HEK293T (cell line): Measurements from ENCODE around the gene KLC1.
"Not testable (repeated sequence)": the region's sequence is repeated elsewhere in the genome, so short reads cannot be mapped to it uniquely, and the experiment has no call there.

ENCODE experiments used
- CTCF ChIA-PET: fragments of 350-600 bp; formaldehyde crosslinking; extraction: SDS; loops from one replicate; lab custom pipeline; 2021; ENCODE audit warnings: antibody characterized with exemption, inconsistent platforms; lab: Yijun Ruan, JAX
- POLR2A ChIA-PET: fragments of 350-600 bp; formaldehyde crosslinking; extraction: SDS; loops from one replicate; lab custom pipeline; 2020; ENCODE audit warnings: antibody characterized with exemption, inconsistent platforms; lab: Yijun Ruan, JAX
- DNase-seq: peaks from one replicate; pipeline ENCODE4 v3.0.0; 2012; ENCODE audit warnings: mixed read lengths; ENCODE audit errors: extremely low spot score
- ARNT ChIP-seq: fragments of 450-650 bp; IDR thresholded peaks from 2 replicates; pipeline ENCODE4 v1.6.1; 2017; ENCODE audit warnings: mild to moderate bottlenecking
- BHLHE40 ChIP-seq: fragments of 450-650 bp; IDR thresholded peaks from 2 replicates; pipeline ENCODE4 v1.6.1; 2016; ENCODE audit warnings: mild to moderate bottlenecking, moderate library complexity, borderline replicate concordance
- CTBP1 ChIP-seq: fragments of 450-650 bp; IDR thresholded peaks from 2 replicates; pipeline ENCODE4 v1.6.1; 2016; ENCODE audit warnings: borderline replicate concordance
- ELF4 ChIP-seq: fragments of 450-650 bp; IDR thresholded peaks from 2 replicates; pipeline ENCODE4 v1.6.1; 2017; ENCODE audit warnings: antibody characterized with exemption
- FOXA1 ChIP-seq: fragments of 450-650 bp; IDR thresholded peaks from 2 replicates; pipeline ENCODE4 v1.6.1; 2016; ENCODE audit warnings: mild to moderate bottlenecking
- FOXK2 ChIP-seq: fragments of 450-650 bp; IDR thresholded peaks from 2 replicates; pipeline ENCODE4 v1.6.1; 2016; ENCODE audit warnings: mild to moderate bottlenecking
- FOXM1 ChIP-seq: fragments of 450-650 bp; IDR thresholded peaks from 2 replicates; pipeline ENCODE4 v1.6.1; 2017; ENCODE audit warnings: mild to moderate bottlenecking, borderline replicate concordance
- HDGF ChIP-seq: fragments of 450-650 bp; IDR thresholded peaks from 2 replicates; pipeline ENCODE4 v1.6.1; 2017; ENCODE audit warnings: antibody characterized with exemption, borderline replicate concordance
- L3MBTL2 ChIP-seq: fragments of 450-650 bp; conservative IDR thresholded peaks from 2 replicates; pipeline ENCODE4 v1.6.1; 2016; ENCODE audit warnings: mild to moderate bottlenecking
- LEF1 ChIP-seq: fragments of 450-650 bp; IDR thresholded peaks from 2 replicates; pipeline ENCODE4 v1.6.1; 2017; ENCODE audit warnings: mild to moderate bottlenecking, borderline replicate concordance
- NFRKB ChIP-seq: fragments of 450-650 bp; IDR thresholded peaks from 2 replicates; pipeline ENCODE4 v1.6.1; 2016; ENCODE audit warnings: mild to moderate bottlenecking, moderate library complexity
- PKNOX1 ChIP-seq: fragments of 450-650 bp; IDR thresholded peaks from 2 replicates; pipeline ENCODE4 v1.6.1; 2016
- SP1 ChIP-seq: fragments of 450-650 bp; IDR thresholded peaks from 2 replicates; pipeline ENCODE4 v1.6.1; 2017
- SUZ12 ChIP-seq: fragments of 450-650 bp; IDR thresholded peaks from 2 replicates; pipeline ENCODE4 v1.6.1; 2016; ENCODE audit warnings: mild to moderate bottlenecking
- TARDBP ChIP-seq: fragments of 450-650 bp; IDR thresholded peaks from 2 replicates; pipeline ENCODE4 v1.6.1; 2016
- ZNF384 ChIP-seq: fragments of 450-650 bp; IDR thresholded peaks from 2 replicates; pipeline ENCODE4 v1.6.1; 2016

KLC1 gene

GRCh38 chr14:103688906-103689902 lies 60.2 kb downstream of the KLC1 start:
- TF ChIP-seq PKNOX1 = no peak
- TF ChIP-seq HDGF = no peak
- no peak for TF ChIP-seq FOXA1
- no peak for TF ChIP-seq TARDBP
- no peak for TF ChIP-seq ELF4
- TF ChIP-seq LEF1 = no peak
- no peak for TF ChIP-seq FOXK2
- no peak for TF ChIP-seq NFRKB
- TF ChIP-seq SP1 = no peak
- no peak for TF ChIP-seq ZNF384
- TF ChIP-seq BHLHE40 = no peak
- TF ChIP-seq L3MBTL2 = no peak
- TF ChIP-seq SUZ12 = no peak
- CTCF ChIA-PET = interaction anchor here (0.6 kb wide), 1 partner anchor 110 kb away, joined by 6 read pairs; no protein-coding TSS in a partner anchor
- no peak for DNase-seq
- POLR2A ChIA-PET = no interaction called here

- CTCF ChIA-PET = interaction anchor here (0.6 kb wide), 1 partner anchor 111 kb away, joined by 6 read pairs; no protein-coding TSS in a partner anchor
- no peak for DNase-seq
- POLR2A ChIA-PET = no interaction called here
- no peak for TF ChIP-seq LEF1
- no peak for TF ChIP-seq SP1
- no peak for TF ChIP-seq FOXM1
- no peak for TF ChIP-seq FOXA1
- no peak for TF ChIP-seq L3MBTL2
- no peak for TF ChIP-seq NFRKB
- no peak for TF ChIP-seq ARNT
- TF ChIP-seq ZNF384 = no peak
- no peak for TF ChIP-seq BHLHE40
- TF ChIP-seq PKNOX1 = no peak
- no peak for TF ChIP-seq HDGF
- no peak for TF ChIP-seq ELF4
- no peak for TF ChIP-seq SUZ12
- TF ChIP-seq CTBP1 = no peak
- no peak for TF ChIP-seq TARDBP
- no peak for TF ChIP-seq FOXK2
Observed at GRCh38 chr14:103690332-103690731, 61.3 kb downstream of the KLC1 start.

GRCh38 chr14:103691655-103692054 lies 62.6 kb downstream of the KLC1 start:
- POLR2A ChIA-PET = interaction anchor here (1.0 kb wide), 1 partner anchor 24 kb away, joined by 4 read pairs; the partner anchor contains the start of genes XRCC3 and ZFYVE21
- DNase-seq, CTCF ChIA-PET: not testable (repeated sequence)

GRCh38 chr14:103692159-103692558 lies 63.1 kb downstream of the KLC1 start:
- ChIA-PET CTCF (no interaction called here), POLR2A (interaction anchor here (1.0 kb wide), 1 partner anchor 23 kb away, joined by 4 read pairs; the partner anchor contains the start of genes XRCC3 and ZFYVE21)
- TF ChIP-seq L3MBTL2 (no peak), SUZ12 (no peak), SP1 (no peak), TARDBP (no peak), ELF4 (no peak), HDGF (no peak), LEF1 (no peak)
- no peak for DNase-seq

- POLR2A ChIA-PET = no interaction called here
- no peak for DNase-seq
- CTCF ChIA-PET = no interaction called here
- TF ChIP-seq L3MBTL2 (no peak), SUZ12 (no peak), SP1 (no peak), HDGF (no peak), LEF1 (no peak), FOXA1 (no peak), BHLHE40 (no peak), ZNF384 (no peak), FOXM1 (no peak)
Observed at GRCh38 chr14:103692871-103693270, 63.9 kb downstream of the KLC1 start.

GRCh38 chr14:103693515-103693914 lies 64.5 kb downstream of the KLC1 start:
- ChIA-PET POLR2A (no interaction called here), CTCF (no interaction called here)
- no peak for TF ChIP-seq FOXK2
- TF ChIP-seq PKNOX1 = no peak
- TF ChIP-seq L3MBTL2 = no peak
- TF ChIP-seq LEF1 = no peak
- no peak for TF ChIP-seq NFRKB
- no peak for TF ChIP-seq CTBP1
- no peak for TF ChIP-seq FOXM1
- TF ChIP-seq SUZ12 = no peak
- TF ChIP-seq ZNF384 = no peak
- no peak for TF ChIP-seq ARNT
- no peak for TF ChIP-seq HDGF
- TF ChIP-seq FOXA1 = no peak
- TF ChIP-seq BHLHE40 = no peak
- no peak for TF ChIP-seq SP1
- TF ChIP-seq ELF4 = no peak
- no peak for TF ChIP-seq TARDBP
- no peak for DNase-seq
